ENCODE data around the gene CLIP3.
"Not testable (repeated sequence)": the region's sequence is repeated elsewhere in the genome, so short reads cannot be mapped to it uniquely, and the experiment has no call there.

Gene CLIP3

GRCh38 chr19:35996777-35997176, 35.9 kb downstream of the CLIP3 start:
- no peaks in the 10 kb centered on the region for H3K27me3 Mint-ChIP-seq
- no peaks in the 10 kb centered on the region for H3K9me3 Mint-ChIP-seq
- no peak for ATAC-seq
- peaks cover 11% of the 10 kb centered on the region for H3K36me3 Mint-ChIP-seq
- peak overlapping the region; percentile 90 for H3K27ac Mint-ChIP-seq
- peak overlapping the region; percentile 98 for H3K4me3 Mint-ChIP-seq
- H3K4me1 Mint-ChIP-seq: peaks cover 57% of the 10 kb centered on the region

- H3K4me1 Mint-ChIP-seq: peaks cover 49% of the 10 kb centered on the region
- H3K4me3 Mint-ChIP-seq: peak within 1 kb of the TSS; percentile 98
- no peaks in the 10 kb centered on the region for H3K9me3 Mint-ChIP-seq
- H3K36me3 Mint-ChIP-seq: no peaks in the 10 kb centered on the region
- peak; percentile 96 for ATAC-seq
- H3K27me3 Mint-ChIP-seq: no peaks in the 10 kb centered on the region
- H3K27ac Mint-ChIP-seq: peak within 1 kb of the TSS; percentile 90
Observed at GRCh38 chr19:35995048-35995993, 37.4 kb downstream of the CLIP3 start, which contains the start of gene SDHAF1. TSS of gene SDHAF1 (plus strand) at chr19:35995188. CDS start at chr19:35995275, 87 bp downstream.

- H3K27ac Mint-ChIP-seq: peak overlapping the region; percentile 90
- peak overlapping the region; percentile 72 for H3K4me3 Mint-ChIP-seq
- peaks cover 44% of the 10 kb centered on the region for H3K4me1 Mint-ChIP-seq
- no peaks in the 10 kb centered on the region for H3K9me3 Mint-ChIP-seq
- no peaks in the 10 kb centered on the region for H3K36me3 Mint-ChIP-seq
- H3K27me3 Mint-ChIP-seq: no peaks in the 10 kb centered on the region
- ATAC-seq: no peak
Observed at GRCh38 chr19:35993923-35994598, 38.6 kb downstream of the CLIP3 start.

GRCh38 chr19:35992907-35993765, 39.5 kb downstream of the CLIP3 start:
- H3K9me3 Mint-ChIP-seq: no peaks in the 10 kb centered on the region
- H3K36me3 Mint-ChIP-seq: no peaks in the 10 kb centered on the region
- peaks cover 41% of the 10 kb centered on the region for H3K4me1 Mint-ChIP-seq
- no peaks in the 10 kb centered on the region for H3K27me3 Mint-ChIP-seq
- ATAC-seq: no peak
- H3K4me3 Mint-ChIP-seq: no peak overlapping the region
- no peak overlapping the region for H3K27ac Mint-ChIP-seq

GRCh38 chr19:35991731-35992450, 40.8 kb downstream of the CLIP3 start:
- H3K4me1 Mint-ChIP-seq: peaks cover 35% of the 10 kb centered on the region
- H3K27me3 Mint-ChIP-seq: peaks cover 11% of the 10 kb centered on the region
- no peaks in the 10 kb centered on the region for H3K9me3 Mint-ChIP-seq
- H3K4me3 Mint-ChIP-seq: no peak overlapping the region
- no peak overlapping the region for H3K27ac Mint-ChIP-seq
- H3K36me3 Mint-ChIP-seq: no peaks in the 10 kb centered on the region
- ATAC-seq: no peak

- Mint-ChIP-seq H3K4me1 (peaks cover 33% of the 10 kb centered on the region), H3K27me3 (peaks cover 19% of the 10 kb centered on the region), H3K9me3 (no peaks in the 10 kb centered on the region), H3K36me3 (no peaks in the 10 kb centered on the region), H3K27ac (no peak overlapping the region), H3K4me3 (no peak overlapping the region)
- ATAC-seq: no peak
Observed at GRCh38 chr19:35990771-35991730, 41.6 kb downstream of the CLIP3 start.

GRCh38 chr19:35990156-35990555, 42.5 kb downstream of the CLIP3 start:
- H3K9me3 Mint-ChIP-seq: no peaks in the 10 kb centered on the region
- no peak overlapping the region for H3K27ac Mint-ChIP-seq

GRCh38 chr19:35988824-35989223, 43.8 kb downstream of the CLIP3 start:
- no peak overlapping the region for H3K4me3 Mint-ChIP-seq
- no peaks in the 10 kb centered on the region for H3K9me3 Mint-ChIP-seq
- peaks cover 42% of the 10 kb centered on the region for H3K27me3 Mint-ChIP-seq
- no peak overlapping the region for H3K27ac Mint-ChIP-seq
- H3K4me1 Mint-ChIP-seq: peaks cover 13% of the 10 kb centered on the region
- no peaks in the 10 kb centered on the region for H3K36me3 Mint-ChIP-seq
- no peak for ATAC-seq

More at GRCh38 chr19:35990156-35990555, 42.5 kb downstream of the CLIP3 start:
- H3K27me3 Mint-ChIP-seq: peaks cover 28% of the 10 kb centered on the region
- H3K36me3 Mint-ChIP-seq: no peaks in the 10 kb centered on the region
- no peak for ATAC-seq
- no peak overlapping the region for H3K4me3 Mint-ChIP-seq
- peaks cover 26% of the 10 kb centered on the region for H3K4me1 Mint-ChIP-seq

- Mint-ChIP-seq H3K36me3 (no peaks in the 10 kb centered on the region), H3K9me3 (no peaks in the 10 kb centered on the region), H3K4me1 (peaks cover 9% of the 10 kb centered on the region), H3K4me3 (peak overlapping the region; percentile 62), H3K27me3 (peaks cover 54% of the 10 kb centered on the region), H3K27ac (no peak overlapping the region)
- ATAC-seq: no peak
Observed at GRCh38 chr19:35987571-35987896, 45.1 kb downstream of the CLIP3 start.

- Mint-ChIP-seq H3K9me3 (no peaks in the 10 kb centered on the region), H3K27ac (no peak overlapping the region), H3K4me3 (peak overlapping the region; percentile 73), H3K27me3 (peaks cover 60% of the 10 kb centered on the region), H3K36me3 (no peaks in the 10 kb centered on the region), H3K4me1 (peaks cover 9% of the 10 kb centered on the region)
- ATAC-seq: peak; percentile 76
Observed at GRCh38 chr19:35986664-35987570, 45.8 kb downstream of the CLIP3 start.

- Mint-ChIP-seq H3K9me3 (no peaks in the 10 kb centered on the region), H3K27ac (no peak overlapping the region), H3K4me3 (peak overlapping the region; percentile 43), H3K36me3 (no peaks in the 10 kb centered on the region), H3K4me1 (peaks cover 9% of the 10 kb centered on the region), H3K27me3 (peaks cover 66% of the 10 kb centered on the region)
- no peak for ATAC-seq
Observed at GRCh38 chr19:35986111-35986510, 46.6 kb downstream of the CLIP3 start.

- no peak overlapping the region for H3K27ac Mint-ChIP-seq
- H3K4me3 Mint-ChIP-seq: no peak overlapping the region
- no peaks in the 10 kb centered on the region for H3K9me3 Mint-ChIP-seq
- peaks cover 85% of the 10 kb centered on the region for H3K27me3 Mint-ChIP-seq
- H3K4me1 Mint-ChIP-seq: peaks cover 9% of the 10 kb centered on the region
- no peaks in the 10 kb centered on the region for H3K36me3 Mint-ChIP-seq
- no peak for ATAC-seq
Observed at GRCh38 chr19:35983177-35983576, 49.5 kb downstream of the CLIP3 start.

- not testable (repeated sequence) for H3K36me3 Mint-ChIP-seq, H3K9me3 Mint-ChIP-seq, H3K27ac Mint-ChIP-seq, ATAC-seq, H3K4me1 Mint-ChIP-seq, H3K4me3 Mint-ChIP-seq
- peaks cover 78% of the 10 kb centered on the region for H3K27me3 Mint-ChIP-seq
Observed at GRCh38 chr19:35980997-35981396, 51.7 kb downstream of the CLIP3 start.
